Bronchial epithelial cell (primary cell): Measurements from ENCODE around the gene PSMD14. TPM values are rescaled to one million over a fixed set of nuclear protein-coding genes. Genes with fewer than 3 reads are reported as not detected.
A peak's percentile ranks its signal among the peaks of the same experiment; 100 is the strongest.

Source experiments
- DNase-seq: peaks from one replicate; pipeline ENCODE4 v3.0.0-alpha.2; 2010; ENCODE audit warnings: low read depth
- FAIRE-seq: peaks from 2 replicates; lab custom pipeline; 2011; peaks lifted over from hg19 to GRCh38; lab: Jason Lieb, UNC
- H3K27me3 ChIP-seq: 2 replicates; pipeline ENCODE4 v1.5.1; 2011; ENCODE audit warnings: low read length; ENCODE audit not compliant: control insufficient read depth, insufficient read depth
- H3K36me3 ChIP-seq: 2 replicates; pipeline ENCODE4 v1.5.1; 2011; ENCODE audit warnings: low read length; ENCODE audit not compliant: control insufficient read depth, insufficient read depth
- H3K4me3 ChIP-seq: 2 replicates; pipeline ENCODE4 v1.5.1; 2011; ENCODE audit warnings: mild to moderate bottlenecking, low read depth, low read length, control low read depth
- total RNA-seq: library from RNA; depleted of rRNA; stranded (reverse); fragments of >200 nt; gene quantifications from 2 replicates; pipeline ENCODE4 v1.2.1, GENCODE V29; 2014
- TF ChIP-seq, protein P1 (sequence below): IDR thresholded peaks from 2 replicates; pipeline ENCODE4 v1.5.1; 2011; ENCODE audit warnings: mild to moderate bottlenecking, moderate library complexity, low read length, control low read depth, inconsistent platforms; ENCODE audit not compliant: insufficient read depth, severe bottlenecking

Gene PSMD14
- total RNA-seq, 1 donor from 2014 or later, result 156 TPM

DNA sequence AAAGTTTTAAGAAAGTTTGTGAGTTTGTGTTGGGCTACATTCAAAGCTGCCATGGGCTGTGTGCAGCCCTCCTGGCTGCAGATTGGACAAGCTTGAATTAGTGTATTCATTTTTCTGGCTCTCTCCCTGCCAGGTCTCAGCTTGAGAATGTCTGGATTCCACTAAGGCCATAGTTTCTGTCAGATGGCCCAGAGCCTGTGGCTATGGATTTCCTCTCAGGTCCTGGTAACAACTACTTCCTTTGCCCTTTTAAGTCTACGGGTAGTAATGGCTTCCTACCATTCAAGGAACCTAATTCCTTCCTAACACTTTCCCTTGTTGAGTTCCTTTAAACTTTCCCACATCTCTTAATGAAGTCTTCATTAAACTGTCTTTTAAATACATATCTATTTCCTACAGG is 24.3 kb upstream of the PSMD14 start:
- FAIRE-seq (no peak), DNase-seq (no peak)
- Histone ChIP-seq H3K36me3 (no peaks in the 10 kb centered on the region), H3K27me3 (no peaks in the 10 kb centered on the region), H3K4me3 (no peak overlapping the region)
- TF ChIP-seq, protein P1, sequence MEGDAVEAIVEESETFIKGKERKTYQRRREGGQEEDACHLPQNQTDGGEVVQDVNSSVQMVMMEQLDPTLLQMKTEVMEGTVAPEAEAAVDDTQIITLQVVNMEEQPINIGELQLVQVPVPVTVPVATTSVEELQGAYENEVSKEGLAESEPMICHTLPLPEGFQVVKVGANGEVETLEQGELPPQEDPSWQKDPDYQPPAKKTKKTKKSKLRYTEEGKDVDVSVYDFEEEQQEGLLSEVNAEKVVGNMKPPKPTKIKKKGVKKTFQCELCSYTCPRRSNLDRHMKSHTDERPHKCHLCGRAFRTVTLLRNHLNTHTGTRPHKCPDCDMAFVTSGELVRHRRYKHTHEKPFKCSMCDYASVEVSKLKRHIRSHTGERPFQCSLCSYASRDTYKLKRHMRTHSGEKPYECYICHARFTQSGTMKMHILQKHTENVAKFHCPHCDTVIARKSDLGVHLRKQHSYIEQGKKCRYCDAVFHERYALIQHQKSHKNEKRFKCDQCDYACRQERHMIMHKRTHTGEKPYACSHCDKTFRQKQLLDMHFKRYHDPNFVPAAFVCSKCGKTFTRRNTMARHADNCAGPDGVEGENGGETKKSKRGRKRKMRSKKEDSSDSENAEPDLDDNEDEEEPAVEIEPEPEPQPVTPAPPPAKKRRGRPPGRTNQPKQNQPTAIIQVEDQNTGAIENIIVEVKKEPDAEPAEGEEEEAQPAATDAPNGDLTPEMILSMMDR, result no peak

- FAIRE-seq (no peak), DNase-seq (no peak)
- TF ChIP-seq, protein P1, result no peak
- no peaks in the 10 kb centered on the region for H3K36me3 ChIP-seq
- no peaks in the 10 kb centered on the region for H3K27me3 ChIP-seq
- H3K4me3 ChIP-seq, result no peak overlapping the region
These were observed 4.6 kb upstream of the PSMD14 start for GRCh38 chr2:161303535-161304050.

GRCh38 chr2:161306919-161307318 is 1.3 kb upstream of the PSMD14 start:
- FAIRE-seq (no peak), DNase-seq (no peak)
- Histone ChIP-seq H3K4me3 (no peak overlapping the region), H3K36me3 (no peaks in the 10 kb centered on the region), H3K27me3 (no peaks in the 10 kb centered on the region)
- TF ChIP-seq, protein P1, result no peak

DNA sequence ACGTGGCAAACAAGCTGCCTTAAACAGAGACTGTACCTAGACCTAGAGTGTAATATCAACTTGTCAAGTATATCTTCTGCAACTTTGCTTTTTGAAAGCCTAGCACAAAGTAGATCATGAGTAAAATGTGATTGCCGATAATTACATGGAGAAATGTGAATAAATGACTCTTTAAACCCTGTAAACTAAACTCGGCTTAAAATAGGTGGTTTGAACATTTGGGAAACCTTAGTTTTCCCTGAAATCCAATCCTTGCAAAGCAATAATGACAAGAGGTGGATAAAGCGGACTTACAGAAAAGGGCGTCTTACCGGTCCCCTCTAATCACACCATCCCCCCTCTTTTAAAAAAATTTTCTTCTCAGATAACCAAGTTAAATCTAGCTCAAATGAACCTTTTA is 549 bp upstream of the PSMD14 start:
- H3K36me3 ChIP-seq, result no peaks in the 10 kb centered on the region
- DNase-seq (peak; percentile 4), FAIRE-seq (no peak)
- TF ChIP-seq, protein P1, result no peak
- H3K4me3 ChIP-seq, result peak overlapping the region; percentile 67
- no peaks in the 10 kb centered on the region for H3K27me3 ChIP-seq

GRCh38 chr2:161312996-161313395 is 4.8 kb downstream of the PSMD14 start:
- DNase-seq (peak; percentile 63), FAIRE-seq (no peak)
- H3K36me3 ChIP-seq, result no peaks in the 10 kb centered on the region
- H3K4me3 ChIP-seq, result no peak overlapping the region
- H3K27me3 ChIP-seq, result no peaks in the 10 kb centered on the region
- TF ChIP-seq, protein P1, result no peak

DNA sequence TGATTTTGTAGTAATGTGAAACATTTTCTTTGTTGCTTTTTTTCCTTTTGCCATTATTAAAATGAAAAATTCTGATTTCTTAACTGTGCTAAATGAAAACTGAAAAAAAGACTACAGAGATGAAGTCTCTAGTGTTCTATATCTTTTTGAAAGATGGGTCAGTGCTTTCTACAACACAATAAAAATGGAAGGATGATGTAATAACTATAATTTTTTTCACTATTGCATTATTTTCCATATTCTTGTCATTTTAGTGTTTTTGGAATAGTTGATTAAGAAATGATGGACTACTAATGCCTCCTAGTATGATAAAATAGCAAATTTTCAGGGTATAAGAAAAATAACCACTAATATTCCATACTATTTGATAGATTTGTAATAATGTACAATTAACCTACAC is 7.2 kb downstream of the PSMD14 start:
- Histone ChIP-seq H3K36me3 (no peaks in the 10 kb centered on the region), H3K27me3 (no peaks in the 10 kb centered on the region), H3K4me3 (no peak overlapping the region)
- TF ChIP-seq, protein P1, result no peak
- FAIRE-seq (no peak), DNase-seq (no peak)
